ENCODE data around the gene NEUROD2.

The NEUROD2 gene

DNA sequence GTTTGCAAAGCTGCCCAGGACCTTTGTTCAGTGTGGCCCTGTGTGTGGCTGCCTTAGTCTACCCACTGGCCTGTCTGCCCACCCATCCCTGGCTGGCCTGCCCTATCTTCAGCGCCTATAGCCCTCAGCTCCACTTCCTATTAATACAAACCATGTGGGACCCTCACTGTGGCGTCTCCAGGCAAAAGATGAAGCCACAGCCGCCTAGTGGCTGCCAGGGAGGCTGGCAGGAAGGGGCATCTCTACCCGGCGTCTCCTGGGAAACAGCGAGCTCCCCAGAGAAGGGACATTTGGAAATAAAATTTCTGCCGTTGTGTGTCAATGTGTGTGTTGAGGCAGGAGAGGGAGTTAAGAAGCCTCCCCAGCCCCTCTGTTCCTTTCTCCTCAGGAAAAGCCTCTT is 31.5 kb downstream of the NEUROD2 start:
- H3K79me2 ChIP-seq (ENCODE audit: control insufficient read depth, low read length): no peaks in the 10 kb centered on the region
- H3K4me2 ChIP-seq (ENCODE audit: low read length): no peak overlapping the region
- H3K9me3 ChIP-seq (ENCODE audit: control insufficient read depth, insufficient read depth, low read length): no peaks in the 10 kb centered on the region
- H3K4me3 ChIP-seq (ENCODE audit: low read length): no peak overlapping the region
- H4K20me1 ChIP-seq (ENCODE audit: control insufficient read depth, insufficient read depth, low read depth, low read length): no peaks in the 10 kb centered on the region
- H3K36me3 ChIP-seq (ENCODE audit: control insufficient read depth, low read length): no peaks in the 10 kb centered on the region
- H3K27me3 ChIP-seq (ENCODE audit: control insufficient read depth, low read length): peaks cover 39% of the 10 kb centered on the region
- H3K27ac ChIP-seq (ENCODE audit: low read depth, low read length): no peak overlapping the region
- 0 out of 2 replicates have a peak, but pooled peaks cover 2% of the 10 kb centered on the region for H3F3A ChIP-seq (ENCODE audit: control insufficient read depth, insufficient read depth)
- TF ChIP-seq, protein P1, sequence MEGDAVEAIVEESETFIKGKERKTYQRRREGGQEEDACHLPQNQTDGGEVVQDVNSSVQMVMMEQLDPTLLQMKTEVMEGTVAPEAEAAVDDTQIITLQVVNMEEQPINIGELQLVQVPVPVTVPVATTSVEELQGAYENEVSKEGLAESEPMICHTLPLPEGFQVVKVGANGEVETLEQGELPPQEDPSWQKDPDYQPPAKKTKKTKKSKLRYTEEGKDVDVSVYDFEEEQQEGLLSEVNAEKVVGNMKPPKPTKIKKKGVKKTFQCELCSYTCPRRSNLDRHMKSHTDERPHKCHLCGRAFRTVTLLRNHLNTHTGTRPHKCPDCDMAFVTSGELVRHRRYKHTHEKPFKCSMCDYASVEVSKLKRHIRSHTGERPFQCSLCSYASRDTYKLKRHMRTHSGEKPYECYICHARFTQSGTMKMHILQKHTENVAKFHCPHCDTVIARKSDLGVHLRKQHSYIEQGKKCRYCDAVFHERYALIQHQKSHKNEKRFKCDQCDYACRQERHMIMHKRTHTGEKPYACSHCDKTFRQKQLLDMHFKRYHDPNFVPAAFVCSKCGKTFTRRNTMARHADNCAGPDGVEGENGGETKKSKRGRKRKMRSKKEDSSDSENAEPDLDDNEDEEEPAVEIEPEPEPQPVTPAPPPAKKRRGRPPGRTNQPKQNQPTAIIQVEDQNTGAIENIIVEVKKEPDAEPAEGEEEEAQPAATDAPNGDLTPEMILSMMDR (IDR thresholded peaks at IDR 0.05; ENCODE audit: low read depth, low read length, poor library complexity, severe bottlenecking): peak; percentile 49
- no peak for TF ChIP-seq EZH2phosphoT487 (IDR thresholded peaks at IDR 0.05; ENCODE audit: borderline replicate concordance, low read length)
- peaks cover 5% of the 10 kb centered on the region for H3K4me1 ChIP-seq (ENCODE audit: control insufficient read depth, low read length)
- no peaks in the 10 kb centered on the region for H3K9me2 ChIP-seq (replicated peaks; ENCODE audit: control insufficient read depth, low read length)

DNA sequence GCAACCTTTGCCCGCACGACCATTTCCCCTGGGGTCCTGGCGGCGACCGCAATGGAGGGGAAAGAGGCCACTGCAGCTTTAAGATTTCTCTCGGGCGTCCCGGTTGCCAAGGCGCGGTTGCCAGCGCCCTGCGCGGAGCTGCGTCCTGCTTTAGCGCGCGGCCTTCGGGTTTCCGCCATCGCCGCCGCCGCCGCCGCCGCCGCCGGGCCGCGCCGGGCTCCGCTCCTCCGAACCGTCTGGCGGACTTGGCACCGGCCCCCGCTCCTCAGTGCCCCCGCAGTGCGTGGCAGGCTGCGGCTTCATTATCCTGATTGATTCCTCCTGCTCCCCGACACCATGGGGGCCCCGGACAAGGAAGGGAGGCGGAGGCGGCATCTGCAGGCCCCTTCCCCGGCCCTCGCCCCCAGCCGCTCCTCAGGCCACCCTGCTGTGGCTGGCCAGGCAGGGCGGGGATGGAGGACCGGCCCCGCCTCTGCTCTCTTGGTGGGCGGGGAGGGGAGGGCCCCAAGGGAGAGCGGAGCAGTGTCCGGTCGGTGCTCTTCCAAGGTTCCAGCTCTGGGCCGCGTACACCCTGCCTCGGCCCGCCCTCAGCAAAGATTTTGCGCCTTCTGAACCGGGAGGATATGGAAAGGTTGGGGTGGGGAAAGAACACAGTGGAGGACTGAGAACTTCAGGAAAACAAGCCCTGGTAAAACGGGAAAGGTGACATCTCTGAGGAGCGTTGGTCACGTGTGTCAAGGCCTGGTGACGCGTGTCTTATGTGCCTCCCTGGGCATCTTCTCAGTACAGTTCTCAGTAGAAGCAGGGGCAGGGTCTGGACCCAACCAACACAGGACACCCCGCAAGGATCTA is 34.0 kb downstream of the NEUROD2 start:
- Histone ChIP-seq H3K4me2 (ENCODE audit: low read length) (peak overlapping the region; percentile 79), H3K27me3 (ENCODE audit: control insufficient read depth, low read length) (peaks cover 23% of the 10 kb centered on the region), H3K4me3 (ENCODE audit: low read length) (peak overlapping the region; percentile 75), H3K9me3 (ENCODE audit: control insufficient read depth, insufficient read depth, low read length) (no peaks in the 10 kb centered on the region), H4K20me1 (ENCODE audit: control insufficient read depth, insufficient read depth, low read depth, low read length) (no peaks in the 10 kb centered on the region), H3K36me3 (ENCODE audit: control insufficient read depth, low read length) (no peaks in the 10 kb centered on the region), H3K79me2 (ENCODE audit: control insufficient read depth, low read length) (no peaks in the 10 kb centered on the region), H3K27ac (ENCODE audit: low read depth, low read length) (no peak overlapping the region), H3K4me1 (ENCODE audit: control insufficient read depth, low read length) (peaks cover 11% of the 10 kb centered on the region), H3F3A (ENCODE audit: control insufficient read depth, insufficient read depth) (0 out of 2 replicates have a peak, but pooled peaks cover 2% of the 10 kb centered on the region), H3K9me2 (replicated peaks; ENCODE audit: control insufficient read depth, low read length) (no peaks in the 10 kb centered on the region)
- 0 out of 2 replicates have a peak, but pooled peaks have one; percentile 65 for TF ChIP-seq EZH2phosphoT487 (IDR thresholded peaks at IDR 0.05; ENCODE audit: borderline replicate concordance, low read length)
- TF ChIP-seq, protein P1 (IDR thresholded peaks at IDR 0.05; ENCODE audit: low read depth, low read length, poor library complexity, severe bottlenecking): no peak

DNA sequence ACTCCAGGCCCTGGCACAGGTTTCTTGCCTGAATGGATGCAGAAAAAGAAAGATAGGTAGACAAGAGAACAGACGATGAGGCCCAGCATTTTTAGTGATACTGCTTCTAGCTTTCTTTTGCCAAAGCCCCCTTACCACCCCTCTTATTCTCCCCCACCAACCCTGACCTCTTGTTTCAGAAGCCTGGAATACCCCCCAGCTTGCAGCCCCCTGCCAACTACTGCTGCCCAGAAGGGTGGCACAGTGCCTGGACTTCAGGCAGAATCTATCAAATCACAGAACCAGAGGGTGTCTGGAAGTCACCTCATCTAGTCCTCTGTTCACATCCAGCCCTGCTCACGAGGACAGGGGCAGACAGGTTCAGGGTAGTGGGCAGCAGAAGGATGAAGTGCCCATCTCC is 35.6 kb downstream of the NEUROD2 start:
- no peak overlapping the region for H3K4me2 ChIP-seq (ENCODE audit: low read length)
- H3K9me2 ChIP-seq (replicated peaks; ENCODE audit: control insufficient read depth, low read length): no peaks in the 10 kb centered on the region
- H4K20me1 ChIP-seq (ENCODE audit: control insufficient read depth, insufficient read depth, low read depth, low read length): no peaks in the 10 kb centered on the region
- H3K27ac ChIP-seq (ENCODE audit: low read depth, low read length): no peak overlapping the region
- H3K36me3 ChIP-seq (ENCODE audit: control insufficient read depth, low read length): no peaks in the 10 kb centered on the region
- H3K27me3 ChIP-seq (ENCODE audit: control insufficient read depth, low read length): peaks cover 14% of the 10 kb centered on the region; the same call in 1 of the 2 replicates
- H3F3A ChIP-seq (ENCODE audit: control insufficient read depth, insufficient read depth): 0 out of 2 replicates have a peak, but pooled peaks cover 2% of the 10 kb centered on the region
- TF ChIP-seq, protein P1 (IDR thresholded peaks at IDR 0.05; ENCODE audit: low read depth, low read length, poor library complexity, severe bottlenecking): no peak
- TF ChIP-seq EZH2phosphoT487 (IDR thresholded peaks at IDR 0.05; ENCODE audit: borderline replicate concordance, low read length): no peak
- no peaks in the 10 kb centered on the region for H3K9me3 ChIP-seq (ENCODE audit: control insufficient read depth, insufficient read depth, low read length)
- no peaks in the 10 kb centered on the region for H3K79me2 ChIP-seq (ENCODE audit: control insufficient read depth, low read length)
- peaks cover 12% of the 10 kb centered on the region for H3K4me1 ChIP-seq (ENCODE audit: control insufficient read depth, low read length)
- no peak overlapping the region for H3K4me3 ChIP-seq (ENCODE audit: low read length)

Measured in DOHH2 (cell line).